ENCODE measurements around the gene METTL25. TPM values are rescaled to one million over a fixed set of nuclear protein-coding genes. Genes with fewer than 3 reads are reported as not detected.

METTL25 gene
- polyA plus RNA-seq, 1 donor from 2014 or later = 11.1 TPM

DNA sequence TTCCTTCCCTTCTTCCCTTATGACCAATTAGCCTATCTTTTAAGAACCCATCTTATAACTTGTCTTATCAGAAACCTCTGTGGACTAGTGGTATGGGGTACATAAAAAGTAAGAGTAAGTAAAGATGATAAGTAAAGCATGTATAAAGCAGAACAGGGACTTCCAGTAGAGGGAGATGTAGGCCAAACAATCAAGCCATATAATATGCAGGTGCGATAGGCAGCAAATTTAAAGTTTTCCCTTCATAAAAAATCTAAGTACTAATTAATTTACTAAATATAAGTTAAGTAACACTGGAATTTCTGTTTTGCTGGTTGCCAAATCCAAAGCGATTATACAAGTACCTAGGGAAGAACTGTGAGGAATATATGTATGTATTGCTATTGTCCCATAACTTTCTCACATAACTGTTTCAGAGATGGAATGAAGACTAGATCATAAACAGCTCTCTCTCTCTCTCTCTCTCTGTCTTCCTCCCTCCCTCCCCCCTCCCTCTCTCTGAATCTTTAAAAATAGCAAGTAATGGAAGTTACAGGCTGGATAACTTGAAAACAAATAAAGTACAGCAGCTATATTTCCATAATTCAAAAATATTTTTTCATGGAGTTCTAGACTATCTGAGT, 25.7 kb downstream of the METTL25 start:
- Histone ChIP-seq H3K4me2 (ENCODE audit: low read length) (no peak overlapping the region), H3K9ac (ENCODE audit: low read length) (no peak overlapping the region), H3K79me2 (replicated peaks; ENCODE audit: insufficient read depth, low read length) (no peaks in the 10 kb centered on the region), H2AFZ (ENCODE audit: low read depth, low read length) (no peak overlapping the region), H3K4me3 (ENCODE audit: low read length) (no peak overlapping the region), H3K27ac (ENCODE audit: low read length) (no peak overlapping the region), H3K27me3 (ENCODE audit: insufficient read depth, low read depth, low read length) (no peaks in the 10 kb centered on the region), H3K36me3 (ENCODE audit: insufficient read depth, low read length) (no peaks in the 10 kb centered on the region), H4K20me1 (ENCODE audit: insufficient read depth) (no peaks in the 10 kb centered on the region), H3K9me2 (ENCODE audit: insufficient read depth, low read length) (no peaks in the 10 kb centered on the region), H3F3A (ENCODE audit: insufficient read depth, low read length, poor library complexity, severe bottlenecking) (no peaks in the 10 kb centered on the region), H3K9me3 (ENCODE audit: low read length) (no peaks in the 10 kb centered on the region)
- TF ChIP-seq EZH2 (IDR thresholded peaks at IDR 0.05; ENCODE audit: borderline replicate concordance, insufficient read depth, low read length, poor library complexity, severe bottlenecking) (no peak), RAD21 (conservative IDR thresholded peaks at IDR 0.05) (peak; percentile 73), EP300 (conservative IDR thresholded peaks at IDR 0.05; ENCODE audit: poor library complexity, severe bottlenecking) (no peak), SMC3 (conservative IDR thresholded peaks at IDR 0.05; ENCODE audit: poor library complexity) (peak; percentile 66), TAF1 (IDR thresholded peaks at IDR 0.05; ENCODE audit: low read depth) (no peak), POLR2AphosphoS5 (IDR thresholded peaks at IDR 0.05) (no peak), MXI1 (conservative IDR thresholded peaks at IDR 0.05; ENCODE audit: poor library complexity, severe bottlenecking) (no peak)
- TF ChIP-seq, protein P1, sequence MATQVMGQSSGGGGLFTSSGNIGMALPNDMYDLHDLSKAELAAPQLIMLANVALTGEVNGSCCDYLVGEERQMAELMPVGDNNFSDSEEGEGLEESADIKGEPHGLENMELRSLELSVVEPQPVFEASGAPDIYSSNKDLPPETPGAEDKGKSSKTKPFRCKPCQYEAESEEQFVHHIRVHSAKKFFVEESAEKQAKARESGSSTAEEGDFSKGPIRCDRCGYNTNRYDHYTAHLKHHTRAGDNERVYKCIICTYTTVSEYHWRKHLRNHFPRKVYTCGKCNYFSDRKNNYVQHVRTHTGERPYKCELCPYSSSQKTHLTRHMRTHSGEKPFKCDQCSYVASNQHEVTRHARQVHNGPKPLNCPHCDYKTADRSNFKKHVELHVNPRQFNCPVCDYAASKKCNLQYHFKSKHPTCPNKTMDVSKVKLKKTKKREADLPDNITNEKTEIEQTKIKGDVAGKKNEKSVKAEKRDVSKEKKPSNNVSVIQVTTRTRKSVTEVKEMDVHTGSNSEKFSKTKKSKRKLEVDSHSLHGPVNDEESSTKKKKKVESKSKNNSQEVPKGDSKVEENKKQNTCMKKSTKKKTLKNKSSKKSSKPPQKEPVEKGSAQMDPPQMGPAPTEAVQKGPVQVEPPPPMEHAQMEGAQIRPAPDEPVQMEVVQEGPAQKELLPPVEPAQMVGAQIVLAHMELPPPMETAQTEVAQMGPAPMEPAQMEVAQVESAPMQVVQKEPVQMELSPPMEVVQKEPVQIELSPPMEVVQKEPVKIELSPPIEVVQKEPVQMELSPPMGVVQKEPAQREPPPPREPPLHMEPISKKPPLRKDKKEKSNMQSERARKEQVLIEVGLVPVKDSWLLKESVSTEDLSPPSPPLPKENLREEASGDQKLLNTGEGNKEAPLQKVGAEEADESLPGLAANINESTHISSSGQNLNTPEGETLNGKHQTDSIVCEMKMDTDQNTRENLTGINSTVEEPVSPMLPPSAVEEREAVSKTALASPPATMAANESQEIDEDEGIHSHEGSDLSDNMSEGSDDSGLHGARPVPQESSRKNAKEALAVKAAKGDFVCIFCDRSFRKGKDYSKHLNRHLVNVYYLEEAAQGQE (IDR thresholded peaks at IDR 0.05; ENCODE audit: borderline replicate concordance) = no peak
- TF ChIP-seq, protein P2, sequence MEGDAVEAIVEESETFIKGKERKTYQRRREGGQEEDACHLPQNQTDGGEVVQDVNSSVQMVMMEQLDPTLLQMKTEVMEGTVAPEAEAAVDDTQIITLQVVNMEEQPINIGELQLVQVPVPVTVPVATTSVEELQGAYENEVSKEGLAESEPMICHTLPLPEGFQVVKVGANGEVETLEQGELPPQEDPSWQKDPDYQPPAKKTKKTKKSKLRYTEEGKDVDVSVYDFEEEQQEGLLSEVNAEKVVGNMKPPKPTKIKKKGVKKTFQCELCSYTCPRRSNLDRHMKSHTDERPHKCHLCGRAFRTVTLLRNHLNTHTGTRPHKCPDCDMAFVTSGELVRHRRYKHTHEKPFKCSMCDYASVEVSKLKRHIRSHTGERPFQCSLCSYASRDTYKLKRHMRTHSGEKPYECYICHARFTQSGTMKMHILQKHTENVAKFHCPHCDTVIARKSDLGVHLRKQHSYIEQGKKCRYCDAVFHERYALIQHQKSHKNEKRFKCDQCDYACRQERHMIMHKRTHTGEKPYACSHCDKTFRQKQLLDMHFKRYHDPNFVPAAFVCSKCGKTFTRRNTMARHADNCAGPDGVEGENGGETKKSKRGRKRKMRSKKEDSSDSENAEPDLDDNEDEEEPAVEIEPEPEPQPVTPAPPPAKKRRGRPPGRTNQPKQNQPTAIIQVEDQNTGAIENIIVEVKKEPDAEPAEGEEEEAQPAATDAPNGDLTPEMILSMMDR (IDR thresholded peaks at IDR 0.05; ENCODE audit: poor library complexity, severe bottlenecking) = peak; percentile 69

DNA sequence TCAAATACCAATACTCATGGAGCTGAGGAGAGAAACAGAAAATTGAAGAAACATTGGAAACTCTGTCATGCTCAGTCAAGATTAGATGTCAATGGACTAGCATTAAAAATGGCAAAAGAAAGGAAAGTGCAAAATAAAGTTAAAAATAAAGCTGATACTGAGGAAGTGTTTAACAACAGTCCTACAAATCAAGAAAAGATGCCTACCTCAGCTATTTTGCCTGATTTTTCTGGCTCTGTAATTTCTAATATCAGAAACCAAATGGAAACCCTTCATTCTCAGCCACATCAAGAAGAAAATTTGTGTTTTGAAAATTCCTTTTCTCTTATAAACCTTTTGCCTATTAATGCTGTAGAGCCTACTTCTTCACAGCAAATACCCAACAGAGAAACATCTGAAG, 40.5 kb downstream of the METTL25 start:
- TF ChIP-seq POLR2AphosphoS5 (IDR thresholded peaks at IDR 0.05) = no peak
- TF ChIP-seq MXI1 (conservative IDR thresholded peaks at IDR 0.05; ENCODE audit: poor library complexity, severe bottlenecking) = no peak
- TF ChIP-seq RAD21 (conservative IDR thresholded peaks at IDR 0.05) = no peak

More for the DNA sequence above, 40.5 kb downstream of the METTL25 start:
- H3F3A ChIP-seq (ENCODE audit: insufficient read depth, low read length, poor library complexity, severe bottlenecking) = no peaks in the 10 kb centered on the region
- no peaks in the 10 kb centered on the region for H4K20me1 ChIP-seq (ENCODE audit: insufficient read depth)
- no peak overlapping the region for H3K9ac ChIP-seq (ENCODE audit: low read length)
- H3K36me3 ChIP-seq (ENCODE audit: insufficient read depth, low read length) = no peaks in the 10 kb centered on the region
- no peak overlapping the region for H2AFZ ChIP-seq (ENCODE audit: low read depth, low read length)
- no peak overlapping the region for H3K4me2 ChIP-seq (ENCODE audit: low read length)
- H3K79me2 ChIP-seq (replicated peaks; ENCODE audit: insufficient read depth, low read length) = no peaks in the 10 kb centered on the region
- H3K4me3 ChIP-seq (ENCODE audit: low read length) = no peak overlapping the region
- H3K9me3 ChIP-seq (ENCODE audit: low read length) = no peaks in the 10 kb centered on the region
- no peak overlapping the region for H3K27ac ChIP-seq (ENCODE audit: low read length)
- no peaks in the 10 kb centered on the region for H3K27me3 ChIP-seq (ENCODE audit: insufficient read depth, low read depth, low read length)
- no peaks in the 10 kb centered on the region for H3K9me2 ChIP-seq (ENCODE audit: insufficient read depth, low read length)

All from neural cell (in vitro differentiated cells).